ENCODE measurements around the gene TPR.

TPR gene

GRCh38 chr1:186297439-186298045 lies 77.5 kb downstream of the TPR start:
- intact Hi-C loops (cut with DNase I) = no loop called here
- no peak for DNase-seq

GRCh38 chr1:186295980-186296379 lies 79.1 kb downstream of the TPR start, which contains the start of gene PRG4:
PRG4 (plus strand) TSS chr1:186296279.
- intact Hi-C loops (cut with DNase I) = no loop called here

GRCh38 chr1:186292875-186293274 lies 82.2 kb downstream of the TPR start:
- no peak for DNase-seq

More at GRCh38 chr1:186295980-186296379, 79.1 kb downstream of the TPR start, which contains the start of gene PRG4:
- no peak for DNase-seq

GRCh38 chr1:186291271-186291670 lies 83.8 kb downstream of the TPR start:
- intact Hi-C loops (cut with DNase I) = no loop called here
- no peak for DNase-seq

More at GRCh38 chr1:186292875-186293274, 82.2 kb downstream of the TPR start:
- intact Hi-C loops (cut with DNase I) = no loop called here

GRCh38 chr1:186289943-186290545 lies 85.0 kb downstream of the TPR start:
- intact Hi-C loops (cut with DNase I) = no loop called here
- no peak for DNase-seq

GRCh38 chr1:186286615-186287315 lies 88.3 kb downstream of the TPR start:
- intact Hi-C loops (cut with DNase I) = no loop called here
- DNase-seq = no peak

GRCh38 chr1:186283374-186283773 lies 91.7 kb downstream of the TPR start:
- DNase-seq = no peak
- intact Hi-C loops (cut with DNase I) = no loop called here

GRCh38 chr1:186282466-186282865 lies 92.6 kb downstream of the TPR start:
- no peak for DNase-seq
- intact Hi-C loops (cut with DNase I) = no loop called here

- intact Hi-C loops (cut with DNase I) = no loop called here
Measured at GRCh38 chr1:186275822-186276221, 99.2 kb downstream of the TPR start.

GRCh38 chr1:186272486-186272885 lies 102.6 kb downstream of the TPR start:
- intact Hi-C loops (cut with DNase I) = no loop called here
- DNase-seq = no peak

More at GRCh38 chr1:186275822-186276221, 99.2 kb downstream of the TPR start:
- DNase-seq = no peak

- intact Hi-C loops (cut with DNase I) = no loop called here
- no peak for DNase-seq
Measured at GRCh38 chr1:186271032-186271431, 104.0 kb downstream of the TPR start.
